Endodermal cell (in vitro differentiated cells): Measurements from ENCODE around the gene MAN1A2. TPM values are rescaled to one million over a fixed set of nuclear protein-coding genes. Genes with fewer than 3 reads are reported as not detected.
"Not testable (repeated sequence)": the region's sequence is repeated elsewhere in the genome, so short reads cannot be mapped to it uniquely, and the experiment has no call there.

ENCODE experiments used
- DNase-seq: peaks from one replicate; pipeline ENCODE4 v3.0.0-alpha.2; 2017
- H3K27ac ChIP-seq: 2 replicates; pipeline ENCODE4 v1.5.1; 2013; ENCODE audit warnings: mild to moderate bottlenecking, low read depth, low read length, moderate library complexity
- H3K27me3 ChIP-seq: 2 replicates; pipeline ENCODE4 v1.6.1; 2013; ENCODE audit warnings: mild to moderate bottlenecking, low read length, moderate library complexity; ENCODE audit not compliant: insufficient read depth, control insufficient read depth, poor library complexity, severe bottlenecking
- H3K36me3 ChIP-seq: 2 replicates; pipeline ENCODE4 v1.7.0; 2013; ENCODE audit warnings: mild to moderate bottlenecking, low read length, moderate library complexity; ENCODE audit not compliant: control insufficient read depth, insufficient read depth
- H3K4me1 ChIP-seq: one replicate; pipeline ENCODE4 v1.7.0; 2013; ENCODE audit warnings: low read length; ENCODE audit not compliant: control insufficient read depth, insufficient read depth
- H3K4me3 ChIP-seq: 2 replicates; pipeline ENCODE4 v1.5.1; 2013; ENCODE audit warnings: mild to moderate bottlenecking, low read length, moderate library complexity
- H3K9ac ChIP-seq: 2 replicates; pipeline ENCODE4 v1.6.1; 2013; ENCODE audit warnings: mild to moderate bottlenecking, low read length, moderate library complexity; ENCODE audit not compliant: poor library complexity, severe bottlenecking; ENCODE audit errors: extremely low read depth
- H3K9me3 ChIP-seq: 2 replicates; pipeline ENCODE4 v1.6.1; 2013; ENCODE audit warnings: mild to moderate bottlenecking, low read length, moderate library complexity; ENCODE audit not compliant: control insufficient read depth
- H3K27ac Mint-ChIP-seq: 2 replicates; pipeline ENCODE4 v1.8.0; 2020; ENCODE audit warnings: mixed read lengths
- H3K27me3 Mint-ChIP-seq: 2 replicates; pipeline ENCODE4 v1.8.0; 2021; ENCODE audit warnings: mild to moderate bottlenecking, mixed read lengths; ENCODE audit not compliant: insufficient read depth
- H3K36me3 Mint-ChIP-seq: 2 replicates; pipeline ENCODE4 v1.8.0; 2020; ENCODE audit warnings: low read depth, mixed read lengths
- H3K4me1 Mint-ChIP-seq: 2 replicates; pipeline ENCODE4 v1.8.0; 2020; ENCODE audit warnings: mixed read lengths
- H3K4me3 Mint-ChIP-seq: 2 replicates; pipeline ENCODE4 v1.8.0; 2020; ENCODE audit warnings: mild to moderate bottlenecking, moderate library complexity, mixed read lengths
- H3K9me3 Mint-ChIP-seq: 2 replicates; pipeline ENCODE4 v1.8.0; 2020; ENCODE audit warnings: mild to moderate bottlenecking, mixed read lengths
- WGBS, 2 experiments: methylation state at CpG; one replicate each; pipeline versions ENCODE4 v1.1.5 to v1.1.7; 2013; ENCODE audit warnings: missing lambda C conversion rate in 2 of 2, mixed read lengths in 1 of 2; ENCODE audit not compliant: insufficient coverage in 1 of 2, insufficient read length in 1 of 2; 5-methylcytosine and 5-hydroxymethylcytosine counted together
- total RNA-seq, 2 donors: library from RNA; stranded (reverse); fragmentation: NEBNext Ultra II Directional in 1 of 2; extraction: Animal tissue kit (Norgen Biotek cat#: 25700) in 1 of 2; gene quantifications; 2 replicates in 1 of 2; 3 replicates in 1 of 2; pipeline ENCODE4 v1.2.1, GENCODE V29; 2021
- TF ChIP-seq, protein P1 (sequence below): fragments of 200-600 bp; sonication (generic); conservative IDR thresholded peaks from 2 replicates; pipeline ENCODE4 v1.5.0; 2021; ENCODE audit warnings: antibody characterized with exemption, mild to moderate bottlenecking

Gene MAN1A2
- total RNA-seq, 2 donors from 2014 or later = 33.3 to 40.9 TPM

DNA sequence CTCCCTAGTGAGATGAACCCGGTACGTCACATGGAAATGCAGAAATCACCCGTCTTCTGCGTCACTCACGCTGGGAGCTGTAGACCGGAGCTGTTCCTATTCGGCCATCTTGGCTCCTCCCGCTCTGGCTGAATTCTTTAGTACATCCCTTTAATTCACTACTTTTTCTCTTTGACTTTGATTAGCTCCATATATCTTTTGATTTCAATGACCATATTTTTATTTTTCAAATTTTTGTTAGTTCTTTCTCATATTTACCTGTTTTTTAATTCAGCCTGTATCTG lies 8.7 kb upstream of the MAN1A2 start:
- H3K4me3 Mint-ChIP-seq, H3K27me3 Mint-ChIP-seq, H3K9ac ChIP-seq, H3K4me1 Mint-ChIP-seq, H3K4me1 ChIP-seq, DNase-seq, H3K9me3 ChIP-seq, H3K36me3 Mint-ChIP-seq, H3K36me3 ChIP-seq, H3K27ac ChIP-seq, H3K4me3 ChIP-seq, H3K27me3 ChIP-seq: not testable (repeated sequence)
- H3K27ac Mint-ChIP-seq = peak overlapping the region; percentile 76
- 92 to 95% methylated on average over 2 to 7 of the region's 8 CpGs for WGBS, 2 experiments
- peaks cover 17% of the 10 kb centered on the region for H3K9me3 Mint-ChIP-seq

DNA sequence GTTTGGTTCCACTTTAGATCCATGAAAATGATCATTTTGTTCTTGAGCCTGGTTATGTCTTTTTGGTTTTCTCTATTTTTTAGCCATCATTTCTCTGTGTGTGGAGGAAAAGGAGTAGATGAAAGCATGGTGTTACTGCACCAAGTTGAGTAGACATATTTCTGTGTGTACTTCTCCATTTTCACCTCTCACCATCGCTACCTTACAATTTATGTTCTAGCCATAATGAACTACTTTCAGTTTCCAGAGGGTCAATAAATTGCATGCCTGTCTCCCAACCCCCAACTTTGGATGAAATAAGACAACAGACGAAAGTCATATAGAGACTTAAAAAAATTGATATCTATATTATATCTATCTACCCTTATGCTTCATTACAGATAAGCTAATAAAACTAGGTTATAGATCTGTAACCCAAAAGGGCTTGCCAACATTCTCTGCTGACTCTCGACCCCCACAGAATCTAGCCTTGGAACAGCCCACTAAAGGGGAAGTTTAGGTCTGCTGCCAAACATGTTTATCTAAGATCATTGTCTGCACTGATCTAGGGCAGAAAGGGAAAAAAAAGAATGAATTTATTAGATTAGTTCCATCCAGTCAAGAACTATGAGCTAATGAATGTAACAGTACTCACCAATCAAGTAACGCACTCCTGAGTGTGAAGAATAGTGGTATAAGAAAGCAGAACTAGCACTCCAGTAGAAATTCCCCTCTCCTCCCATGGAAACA lies 7.5 kb upstream of the MAN1A2 start:
- TF ChIP-seq, protein P1, sequence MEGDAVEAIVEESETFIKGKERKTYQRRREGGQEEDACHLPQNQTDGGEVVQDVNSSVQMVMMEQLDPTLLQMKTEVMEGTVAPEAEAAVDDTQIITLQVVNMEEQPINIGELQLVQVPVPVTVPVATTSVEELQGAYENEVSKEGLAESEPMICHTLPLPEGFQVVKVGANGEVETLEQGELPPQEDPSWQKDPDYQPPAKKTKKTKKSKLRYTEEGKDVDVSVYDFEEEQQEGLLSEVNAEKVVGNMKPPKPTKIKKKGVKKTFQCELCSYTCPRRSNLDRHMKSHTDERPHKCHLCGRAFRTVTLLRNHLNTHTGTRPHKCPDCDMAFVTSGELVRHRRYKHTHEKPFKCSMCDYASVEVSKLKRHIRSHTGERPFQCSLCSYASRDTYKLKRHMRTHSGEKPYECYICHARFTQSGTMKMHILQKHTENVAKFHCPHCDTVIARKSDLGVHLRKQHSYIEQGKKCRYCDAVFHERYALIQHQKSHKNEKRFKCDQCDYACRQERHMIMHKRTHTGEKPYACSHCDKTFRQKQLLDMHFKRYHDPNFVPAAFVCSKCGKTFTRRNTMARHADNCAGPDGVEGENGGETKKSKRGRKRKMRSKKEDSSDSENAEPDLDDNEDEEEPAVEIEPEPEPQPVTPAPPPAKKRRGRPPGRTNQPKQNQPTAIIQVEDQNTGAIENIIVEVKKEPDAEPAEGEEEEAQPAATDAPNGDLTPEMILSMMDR = no peak
- no peaks in the 10 kb centered on the region for H3K27me3 ChIP-seq
- no peaks in the 10 kb centered on the region for H3K36me3 ChIP-seq
- peaks cover 14% of the 10 kb centered on the region for H3K4me1 Mint-ChIP-seq
- no peaks in the 10 kb centered on the region for H3K27me3 Mint-ChIP-seq
- H3K36me3 Mint-ChIP-seq = peaks cover 4% of the 10 kb centered on the region
- no peak overlapping the region for H3K27ac ChIP-seq
- no peak for DNase-seq
- peaks cover 17% of the 10 kb centered on the region for H3K9me3 Mint-ChIP-seq
- 80 to 95% methylated on average over 1 to 2 of the region's 4 CpGs for WGBS, 2 experiments
- H3K4me3 ChIP-seq = no peak overlapping the region
- H3K9ac ChIP-seq = no peak overlapping the region
- H3K9me3 ChIP-seq = no peaks in the 10 kb centered on the region
- H3K4me1 ChIP-seq = no peaks in the 10 kb centered on the region
- H3K27ac Mint-ChIP-seq = no peak overlapping the region
- H3K4me3 Mint-ChIP-seq = no peak overlapping the region

DNA sequence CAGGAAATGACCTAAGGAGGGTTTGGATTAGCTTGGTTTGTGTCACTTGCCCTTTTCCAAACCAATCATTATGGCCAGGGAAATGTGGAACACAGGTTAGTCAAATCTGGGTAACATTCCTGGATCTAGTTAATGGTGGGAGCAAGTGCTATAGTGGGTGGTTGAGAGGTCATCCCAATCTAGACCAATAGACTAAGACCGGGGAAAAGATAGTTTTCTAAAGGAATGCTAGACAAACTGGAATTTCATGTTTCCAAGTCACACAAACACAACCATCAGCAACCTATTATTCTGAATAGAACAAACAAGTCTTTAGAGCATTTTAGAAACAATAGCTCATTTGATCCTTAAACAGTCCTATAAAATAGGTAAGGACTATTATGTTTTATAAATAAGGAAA lies 4.3 kb upstream of the MAN1A2 start:
- TF ChIP-seq, protein P1 = no peak
- H3K4me3 Mint-ChIP-seq = no peak overlapping the region

DNA sequence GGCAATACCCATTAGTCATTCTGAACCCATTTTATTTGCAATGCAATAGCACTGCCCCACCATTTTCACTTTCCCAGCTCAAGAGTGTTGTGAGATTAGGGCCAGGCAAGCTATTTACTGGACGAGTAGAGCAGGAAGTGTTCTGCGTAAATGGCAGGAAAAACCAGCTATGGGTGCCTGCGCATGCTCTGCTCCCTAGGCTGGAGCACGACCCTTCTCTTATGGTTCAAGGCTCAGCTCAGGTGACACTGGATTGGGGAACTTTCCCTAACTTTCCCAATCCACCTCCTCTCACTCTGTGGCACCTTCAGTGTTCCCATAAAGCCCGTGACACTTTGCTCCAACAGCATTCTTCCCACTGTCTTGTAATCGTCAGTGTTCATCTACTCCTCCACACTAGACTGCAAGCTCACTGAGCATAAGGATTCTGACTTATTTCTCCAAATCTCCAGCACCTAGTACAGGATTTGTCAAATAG lies 3.6 kb upstream of the MAN1A2 start:
- Mint-ChIP-seq H3K4me1 (peaks cover 20% of the 10 kb centered on the region), H3K27me3 (peaks cover 2% of the 10 kb centered on the region), H3K4me3 (no peak overlapping the region), H3K36me3 (peaks cover 2% of the 10 kb centered on the region), H3K9me3 (peaks cover 5% of the 10 kb centered on the region), H3K27ac (no peak overlapping the region)
- DNase-seq = no peak
- TF ChIP-seq, protein P1 = no peak
- WGBS, 2 experiments = 85 to 95% methylated on average over 4 to 6 of the region's 6 CpGs
- Histone ChIP-seq H3K27ac (no peak overlapping the region), H3K4me1 (no peaks in the 10 kb centered on the region), H3K9me3 (no peaks in the 10 kb centered on the region), H3K27me3 (no peaks in the 10 kb centered on the region), H3K36me3 (no peaks in the 10 kb centered on the region), H3K4me3 (no peak overlapping the region), H3K9ac (no peak overlapping the region)

More for the DNA sequence above, 4.3 kb upstream of the MAN1A2 start:
- Histone ChIP-seq H3K9ac (no peak overlapping the region), H3K9me3 (no peaks in the 10 kb centered on the region), H3K4me1 (no peaks in the 10 kb centered on the region), H3K4me3 (no peak overlapping the region), H3K36me3 (no peaks in the 10 kb centered on the region), H3K27ac (no peak overlapping the region), H3K27me3 (no peaks in the 10 kb centered on the region)
- WGBS, 2 experiments = 100% methylated on average over 1 of the region's 1 CpG; no CpG with 5 or more reads in 1 of the 2 experiments
- Mint-ChIP-seq H3K4me1 (peaks cover 21% of the 10 kb centered on the region), H3K27me3 (no peaks in the 10 kb centered on the region), H3K36me3 (peaks cover 2% of the 10 kb centered on the region), H3K9me3 (peaks cover 8% of the 10 kb centered on the region), H3K27ac (no peak overlapping the region)
- no peak for DNase-seq
